HEK293 (cell line): ENCODE results near the gene LOXL1.
A peak's percentile ranks its signal among the peaks of the same experiment; 100 is the strongest.

Experiments
- CTCF ChIA-PET: fragments of 350-600 bp; formaldehyde crosslinking; extraction: SDS; loops from one replicate; lab custom pipeline; 2021; ENCODE audit warnings: antibody characterized with exemption; lab: Yijun Ruan, JAX
- POLR2A ChIA-PET: fragments of 300-600 bp; formaldehyde crosslinking; extraction: SDS; loops from one replicate; lab custom pipeline; 2020; ENCODE audit warnings: antibody characterized with exemption, inconsistent platforms; lab: Yijun Ruan, JAX
- H3K27ac ChIP-seq: fragments of 200-500 bp; sonication (Bioruptor generic); 2 replicates; pipeline ENCODE4 v1.5.1; 2014; ENCODE audit warnings: low read depth, low read length, control low read depth, inconsistent platforms; ENCODE audit errors: extremely low read depth
- H3K36me3 ChIP-seq, 2 experiments: fragments of 200-500 bp in 1 of 2; sonication (Bioruptor generic) in 1 of 2; 1 replicate in 1 of 2; 2 replicates in 1 of 2; pipeline ENCODE4 v1.5.1; 2014 to 2017; ENCODE audit warnings: inconsistent platforms in 2 of 2, low read length in 2 of 2; ENCODE audit not compliant: control insufficient read depth in 2 of 2, insufficient read depth in 1 of 2
- H3K4me1 ChIP-seq: fragments of 200-500 bp; sonication (Bioruptor generic); 2 replicates; pipeline ENCODE4 v1.5.1; 2014; ENCODE audit warnings: mild to moderate bottlenecking, low read length, inconsistent platforms; ENCODE audit not compliant: control insufficient read depth, insufficient read depth
- H3K4me3 ChIP-seq: 2 replicates; pipeline ENCODE4 v1.5.1; 2011; ENCODE audit warnings: low read depth, mild to moderate bottlenecking, control low read depth, low read length, moderate library complexity
- H3K9me3 ChIP-seq: fragments of 200-500 bp; sonication (Bioruptor generic); 2 replicates; pipeline ENCODE4 v1.5.1; 2014; ENCODE audit warnings: low read depth, low read length, inconsistent platforms; ENCODE audit not compliant: control insufficient read depth, insufficient read depth
- EGR2 ChIP-seq: fragments of 450-650 bp; formaldehyde crosslinking; IDR thresholded peaks from 2 replicates; pipeline ENCODE4 v1.5.1; 2016; ENCODE audit warnings: low read depth, missing biosample characterization, missing genetic modification characterization
- KLF16 ChIP-seq: fragments of 450-650 bp; formaldehyde crosslinking; IDR thresholded peaks from 2 replicates; pipeline ENCODE4 v1.5.1; 2017; ENCODE audit warnings: missing biosample characterization, missing genetic modification characterization
- MZF1 ChIP-seq: fragments of 450-650 bp; formaldehyde crosslinking; IDR thresholded peaks from 2 replicates; pipeline ENCODE4 v1.5.1; 2017; ENCODE audit warnings: missing biosample characterization, missing genetic modification characterization, borderline replicate concordance
- ZBTB1 ChIP-seq: fragments of 450-650 bp; formaldehyde crosslinking; IDR thresholded peaks from 2 replicates; pipeline ENCODE4 v1.5.1; 2016; ENCODE audit warnings: missing biosample characterization, missing genetic modification characterization
- ZBTB7A ChIP-seq: fragments of 450-650 bp; formaldehyde crosslinking; IDR thresholded peaks from 2 replicates; pipeline ENCODE4 v1.5.1; 2016; ENCODE audit warnings: low read depth, missing biosample characterization, missing genetic modification characterization
- ZBTB8A ChIP-seq: fragments of 450-650 bp; formaldehyde crosslinking; IDR thresholded peaks from 2 replicates; pipeline ENCODE4 v1.5.1; 2016; ENCODE audit warnings: missing biosample characterization, missing genetic modification characterization
- ZEB2 ChIP-seq: fragments of 450-650 bp; formaldehyde crosslinking; IDR thresholded peaks from 2 replicates; pipeline ENCODE4 v1.5.1; 2016; ENCODE audit warnings: missing biosample characterization, missing genetic modification characterization
- ZFHX2 ChIP-seq: fragments of 450-650 bp; formaldehyde crosslinking; conservative IDR thresholded peaks from 2 replicates; pipeline ENCODE4 v1.5.1; 2016; ENCODE audit warnings: missing biosample characterization, missing genetic modification characterization
- ZNF214 ChIP-seq: fragments of 450-650 bp; formaldehyde crosslinking; IDR thresholded peaks from 2 replicates; pipeline ENCODE4 v1.5.1; 2017; ENCODE audit warnings: missing biosample characterization, mild to moderate bottlenecking, missing genetic modification characterization, borderline replicate concordance
- ZNF221 ChIP-seq: fragments of 450-650 bp; formaldehyde crosslinking; IDR thresholded peaks from 2 replicates; pipeline ENCODE4 v1.5.1; 2017; ENCODE audit warnings: missing biosample characterization, missing genetic modification characterization, borderline replicate concordance
- ZNF341 ChIP-seq: fragments of 450-650 bp; formaldehyde crosslinking; IDR thresholded peaks from 2 replicates; pipeline ENCODE4; 2016; ENCODE audit warnings: low read depth, missing biosample characterization, missing genetic modification characterization
- ZNF416 ChIP-seq: fragments of 450-650 bp; formaldehyde crosslinking; IDR thresholded peaks from 2 replicates; pipeline ENCODE4 v1.5.1; 2016; ENCODE audit warnings: missing biosample characterization, missing genetic modification characterization
- ZNF621 ChIP-seq: fragments of 450-650 bp; formaldehyde crosslinking; IDR thresholded peaks from 2 replicates; pipeline ENCODE4 v1.5.1; 2017; ENCODE audit warnings: missing biosample characterization, missing genetic modification characterization
- ZNF624 ChIP-seq: fragments of 450-650 bp; formaldehyde crosslinking; IDR thresholded peaks from 2 replicates; pipeline ENCODE4 v1.5.1; 2017; ENCODE audit warnings: missing biosample characterization, missing genetic modification characterization
- ZNF670 ChIP-seq: fragments of 450-650 bp; formaldehyde crosslinking; IDR thresholded peaks from 2 replicates; pipeline ENCODE4 v1.5.1; 2016; ENCODE audit warnings: missing biosample characterization, missing genetic modification characterization, low read depth
- ZNF791 ChIP-seq: fragments of 450-650 bp; formaldehyde crosslinking; IDR thresholded peaks from 2 replicates; pipeline ENCODE4 v1.5.1; 2016; ENCODE audit warnings: missing biosample characterization, missing genetic modification characterization
- TF ChIP-seq, protein P1 (sequence below): fragments of 450-650 bp; formaldehyde crosslinking; IDR thresholded peaks from 2 replicates; pipeline ENCODE4 v1.5.1; 2016; ENCODE audit warnings: missing biosample characterization, missing genetic modification characterization
- TF ChIP-seq, protein P2 (sequence below): fragments of 450-650 bp; formaldehyde crosslinking; IDR thresholded peaks from 2 replicates; pipeline ENCODE4 v1.5.1; 2016; ENCODE audit warnings: missing biosample characterization, missing genetic modification characterization
- TF ChIP-seq, protein P3 (sequence below): fragments of 450-650 bp; formaldehyde crosslinking; IDR thresholded peaks from 2 replicates; pipeline ENCODE4 v1.5.1; 2017; ENCODE audit warnings: missing biosample characterization, missing genetic modification characterization

LOXL1 gene

DNA sequence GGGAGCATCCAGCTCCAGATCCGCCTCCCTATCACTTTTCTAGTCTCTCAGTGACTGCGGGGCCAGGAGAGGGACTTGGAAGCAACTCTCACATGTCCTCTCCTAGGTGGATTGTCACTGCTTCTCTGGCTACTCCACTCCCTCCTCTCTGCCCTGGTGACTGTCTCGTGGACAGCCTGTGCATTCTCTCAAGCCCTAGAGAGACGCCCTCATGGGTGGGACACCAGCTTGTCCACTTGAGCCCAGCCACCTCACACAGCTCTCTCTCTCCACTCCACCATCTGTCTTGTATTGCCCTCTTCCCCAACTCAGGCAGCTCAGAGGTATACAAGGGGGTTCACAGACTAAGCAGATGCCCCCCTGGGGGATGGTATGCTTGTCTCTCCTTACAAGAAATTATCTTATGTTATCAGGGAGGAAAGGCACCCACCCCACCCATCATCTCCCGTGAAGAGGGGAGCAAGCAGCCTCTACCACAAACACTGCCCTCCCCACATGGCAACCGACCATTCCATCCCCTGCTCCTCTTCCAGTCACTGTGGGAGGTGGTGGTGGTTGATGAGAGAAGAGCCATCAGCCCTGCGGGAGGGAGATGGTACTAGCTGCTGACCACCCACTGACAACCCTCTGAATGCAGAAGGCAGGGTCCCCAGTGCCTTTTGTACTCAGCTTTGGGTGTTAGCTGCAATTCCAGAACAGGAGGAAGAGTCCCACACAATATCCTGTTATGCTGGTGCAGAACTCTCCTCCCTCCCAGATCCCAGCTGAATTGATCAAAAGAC lies 15.5 kb upstream of the LOXL1 start (continued):
- no peak for TF ChIP-seq ZBTB1 (tag by site-specific recombination)
- no peak for TF ChIP-seq ZNF221 (tag by site-specific recombination)
- TF ChIP-seq EGR2 (tag by site-specific recombination), result 0 out of 2 replicates have a peak, but pooled peaks have one; percentile 14
- TF ChIP-seq ZNF791 (tag by site-specific recombination), result no peak
- TF ChIP-seq, protein P1, sequence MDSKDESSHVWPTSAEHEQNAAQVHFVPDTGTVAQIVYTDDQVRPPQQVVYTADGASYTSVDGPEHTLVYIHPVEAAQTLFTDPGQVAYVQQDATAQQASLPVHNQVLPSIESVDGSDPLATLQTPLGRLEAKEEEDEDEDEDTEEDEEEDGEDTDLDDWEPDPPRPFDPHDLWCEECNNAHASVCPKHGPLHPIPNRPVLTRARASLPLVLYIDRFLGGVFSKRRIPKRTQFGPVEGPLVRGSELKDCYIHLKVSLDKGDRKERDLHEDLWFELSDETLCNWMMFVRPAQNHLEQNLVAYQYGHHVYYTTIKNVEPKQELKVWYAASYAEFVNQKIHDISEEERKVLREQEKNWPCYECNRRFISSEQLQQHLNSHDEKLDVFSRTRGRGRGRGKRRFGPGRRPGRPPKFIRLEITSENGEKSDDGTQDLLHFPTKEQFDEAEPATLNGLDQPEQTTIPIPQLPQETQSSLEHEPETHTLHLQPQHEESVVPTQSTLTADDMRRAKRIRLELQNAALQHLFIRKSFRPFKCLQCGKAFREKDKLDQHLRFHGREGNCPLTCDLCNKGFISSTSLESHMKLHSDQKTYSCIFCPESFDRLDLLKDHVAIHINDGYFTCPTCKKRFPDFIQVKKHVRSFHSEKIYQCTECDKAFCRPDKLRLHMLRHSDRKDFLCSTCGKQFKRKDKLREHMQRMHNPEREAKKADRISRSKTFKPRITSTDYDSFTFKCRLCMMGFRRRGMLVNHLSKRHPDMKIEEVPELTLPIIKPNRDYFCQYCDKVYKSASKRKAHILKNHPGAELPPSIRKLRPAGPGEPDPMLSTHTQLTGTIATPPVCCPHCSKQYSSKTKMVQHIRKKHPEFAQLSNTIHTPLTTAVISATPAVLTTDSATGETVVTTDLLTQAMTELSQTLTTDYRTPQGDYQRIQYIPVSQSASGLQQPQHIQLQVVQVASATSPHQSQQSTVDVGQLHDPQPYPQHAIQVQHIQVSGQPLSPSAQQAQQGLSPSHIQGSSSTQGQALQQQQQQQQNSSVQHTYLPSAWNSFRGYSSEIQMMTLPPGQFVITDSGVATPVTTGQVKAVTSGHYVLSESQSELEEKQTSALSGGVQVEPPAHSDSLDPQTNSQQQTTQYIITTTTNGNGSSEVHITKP (tag by site-specific recombination), result no peak
- TF ChIP-seq ZNF416, result no peak
- peak; percentile 36; the same call in 1 of the 2 replicates for TF ChIP-seq ZNF341 (tag by site-specific recombination)

DNA sequence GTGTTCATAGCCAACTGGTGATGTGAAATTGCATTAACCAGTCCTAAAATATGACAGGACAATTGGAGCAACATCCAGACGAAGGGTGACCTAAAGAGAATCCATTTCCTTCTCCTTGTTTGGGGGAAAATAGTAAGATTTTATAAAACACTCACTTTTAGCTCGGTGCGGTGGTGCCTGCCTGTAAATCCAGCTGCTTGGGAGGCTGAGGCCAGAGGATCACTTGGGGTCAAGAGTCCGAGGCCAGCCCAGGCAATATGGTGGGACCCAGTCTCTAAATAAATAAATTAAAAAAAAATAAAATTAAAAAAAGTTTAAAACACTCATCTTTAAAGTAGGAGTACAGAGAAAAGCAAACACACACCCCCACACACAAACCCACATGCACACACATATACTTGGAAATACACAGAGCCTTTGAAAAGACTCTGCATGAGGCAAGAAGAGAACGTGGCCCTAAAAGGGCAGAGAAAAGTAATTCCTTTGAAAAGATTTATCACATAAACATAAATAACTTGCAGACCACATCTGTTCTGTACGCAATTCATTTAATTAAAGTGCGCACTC lies 14.1 kb upstream of the LOXL1 start:
- H3K4me3 ChIP-seq, result no peak overlapping the region
- TF ChIP-seq KLF16 (tag by site-specific recombination) (no peak), ZFHX2 (tag by site-specific recombination) (peak; percentile 60), ZNF670 (tag by site-specific recombination) (no peak), EGR2 (tag by site-specific recombination) (peak; percentile 77; the same call in 1 of the 2 replicates)
- ChIA-PET CTCF (interaction anchor here (1.1 to 9.4 kb wide), 5 partner anchors 13 to 52 kb away, joined by 3 to 88 read pairs (median 6); partner anchors contain the start of gene TBC1D21), POLR2A (no interaction called here)
- H3K9me3 ChIP-seq, result no peaks in the 10 kb centered on the region
- H3K27ac ChIP-seq, result no peak overlapping the region
- no peaks in the 10 kb centered on the region for H3K4me1 ChIP-seq
- peaks cover 0 to 3% of the 10 kb centered on the region in 2 experiments; a peak in 1 of 3 replicates for H3K36me3 ChIP-seq

DNA sequence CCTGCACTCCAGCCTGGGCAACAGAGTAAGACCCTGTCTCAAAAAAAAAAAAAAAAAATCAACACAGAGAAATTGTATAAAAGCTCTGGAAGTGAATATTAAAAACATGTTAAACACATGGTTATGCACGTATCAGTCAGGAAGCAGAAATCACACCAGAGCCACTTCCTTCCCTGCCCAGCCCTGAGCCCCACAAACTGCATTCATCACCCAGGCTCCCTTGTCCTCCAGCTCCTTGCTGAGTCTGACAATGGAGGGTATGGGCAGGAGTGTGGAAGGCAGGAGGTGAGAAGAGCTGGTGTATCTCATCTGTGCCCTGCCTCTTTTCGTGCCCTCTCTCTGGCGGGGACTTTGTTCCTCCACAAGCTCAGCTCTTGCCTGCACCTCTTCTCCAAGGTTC lies 12.1 kb upstream of the LOXL1 start:
- no peak overlapping the region for H3K27ac ChIP-seq
- no peak overlapping the region for H3K4me3 ChIP-seq
- ChIA-PET POLR2A (interaction anchor here (0.7 to 1.1 kb wide), 2 partner anchors 11 to 22 kb away, joined by 3 read pairs; no protein-coding TSS in a partner anchor), CTCF (interaction anchor here (0.6 to 9.4 kb wide), 7 partner anchors 10 to 801 kb away, joined by 3 to 88 read pairs (median 5); partner anchors contain the start of gene TBC1D21)
- H3K9me3 ChIP-seq, result no peaks in the 10 kb centered on the region
- no peaks in the 10 kb centered on the region for H3K4me1 ChIP-seq
- peaks cover 4 to 11% of the 10 kb centered on the region in 2 experiments; a peak in 2 of 3 replicates for H3K36me3 ChIP-seq
- TF ChIP-seq ZBTB7A, result no peak
- TF ChIP-seq MZF1, result no peak
- TF ChIP-seq, protein P2, sequence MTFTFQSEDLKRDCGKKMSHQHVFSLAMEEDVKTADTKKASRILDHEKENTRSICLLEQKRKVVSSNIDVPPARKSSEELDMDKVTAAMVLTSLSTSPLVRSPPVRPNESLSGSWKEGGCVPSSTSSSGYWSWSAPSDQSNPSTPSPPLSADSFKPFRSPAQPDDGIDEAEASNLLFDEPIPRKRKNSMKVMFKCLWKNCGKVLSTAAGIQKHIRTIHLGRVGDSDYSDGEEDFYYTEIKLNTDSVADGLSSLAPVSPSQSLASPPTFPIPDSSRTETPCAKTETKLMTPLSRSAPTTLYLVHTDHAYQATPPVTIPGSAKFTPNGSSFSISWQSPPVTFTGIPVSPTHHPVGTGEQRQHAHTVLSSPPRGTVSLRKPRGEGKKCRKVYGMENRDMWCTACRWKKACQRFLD (tag by site-specific recombination), result no peak
- TF ChIP-seq, protein P3, sequence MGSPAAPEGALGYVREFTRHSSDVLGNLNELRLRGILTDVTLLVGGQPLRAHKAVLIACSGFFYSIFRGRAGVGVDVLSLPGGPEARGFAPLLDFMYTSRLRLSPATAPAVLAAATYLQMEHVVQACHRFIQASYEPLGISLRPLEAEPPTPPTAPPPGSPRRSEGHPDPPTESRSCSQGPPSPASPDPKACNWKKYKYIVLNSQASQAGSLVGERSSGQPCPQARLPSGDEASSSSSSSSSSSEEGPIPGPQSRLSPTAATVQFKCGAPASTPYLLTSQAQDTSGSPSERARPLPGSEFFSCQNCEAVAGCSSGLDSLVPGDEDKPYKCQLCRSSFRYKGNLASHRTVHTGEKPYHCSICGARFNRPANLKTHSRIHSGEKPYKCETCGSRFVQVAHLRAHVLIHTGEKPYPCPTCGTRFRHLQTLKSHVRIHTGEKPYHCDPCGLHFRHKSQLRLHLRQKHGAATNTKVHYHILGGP (tag by site-specific recombination), result no peak
- TF ChIP-seq ZNF214, result no peak
- TF ChIP-seq ZEB2, result no peak
- TF ChIP-seq ZNF621 (tag by site-specific recombination), result no peak
- no peak for TF ChIP-seq ZNF624
- TF ChIP-seq ZBTB8A (tag by site-specific recombination), result no peak
